ENCODE measurements around the gene TMEM80.

- TF ChIP-seq CTCF (conservative IDR thresholded peaks at IDR 0.05; ENCODE audit: low read depth, low read length) (no peak), EZH2 (IDR thresholded peaks at IDR 0.05; ENCODE audit: borderline replicate concordance, low read depth, low read length, poor library complexity, severe bottlenecking) (no peak)
Measured at GRCh38 chr11:706957-707816, 11.6 kb downstream of the TMEM80 start.
